Colon (tissue), 2 donors: Measurements from ENCODE around the gene CAD.
"Not testable (repeated sequence)": the region's sequence is repeated elsewhere in the genome, so short reads cannot be mapped to it uniquely, and the experiment has no call there.

Experiments
- FAIRE-seq: peaks from 2 replicates; lab custom pipeline; 2012; peaks lifted over from hg19 to GRCh38; lab: Jason Lieb, UNC
- donor health status: control.
- donor health status: control.

Gene CAD

GRCh38 chr2:27217173-27218121 is at the start of gene CAD:
Gene CAD (plus strand): TSS chr2:27217369. CDS start chr2:27217552, 183 bp downstream.
- no peak for FAIRE-seq

DNA sequence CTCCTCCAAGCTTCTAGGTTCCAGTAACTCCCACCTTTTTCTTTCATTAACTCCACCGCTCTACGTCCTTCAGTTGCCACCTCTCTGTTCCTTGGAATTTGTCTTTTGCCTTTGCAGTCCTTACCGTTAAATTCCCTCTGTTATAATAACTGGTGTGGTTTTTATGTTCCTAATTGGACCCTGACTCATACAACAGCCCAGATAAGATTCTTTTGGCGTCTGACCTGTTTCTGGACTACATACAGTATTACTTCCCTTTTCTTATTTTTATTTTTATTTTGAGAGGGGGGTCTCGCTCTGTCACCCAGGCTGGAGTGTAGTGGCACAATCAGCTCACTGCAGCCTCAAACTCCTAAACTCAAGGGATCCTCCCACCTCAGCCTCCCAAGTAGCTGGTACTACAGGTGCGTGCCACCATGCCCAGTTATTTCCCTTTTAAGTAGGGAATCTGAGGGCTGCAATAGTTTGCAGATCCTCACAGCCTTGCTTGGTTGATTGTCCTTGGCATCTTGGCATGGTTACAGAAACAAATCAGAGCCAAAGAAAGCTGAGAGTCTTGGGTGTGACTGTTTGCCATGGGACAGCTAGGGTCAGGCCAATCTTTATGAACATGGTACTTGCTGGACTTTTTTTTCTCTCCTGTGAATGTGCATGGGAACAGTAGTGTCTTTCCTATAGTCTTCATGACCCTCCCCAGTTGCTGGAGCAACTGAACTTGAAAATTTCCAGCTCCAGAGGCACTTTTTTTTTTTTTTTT is 46.4 kb upstream of the CAD start:
- FAIRE-seq, result no peak

GRCh38 chr2:27171351-27171848 is 45.8 kb upstream of the CAD start:
- FAIRE-seq, result no peak

- no peak for FAIRE-seq
Measured at GRCh38 chr2:27174638-27175037, 42.5 kb upstream of the CAD start.

GRCh38 chr2:27175330-27175729 is 41.8 kb upstream of the CAD start:
- no peak for FAIRE-seq

- FAIRE-seq, result not testable (repeated sequence)
Measured at GRCh38 chr2:27175781-27176180, 41.4 kb upstream of the CAD start.

GRCh38 chr2:27177441-27178351 is 39.5 kb upstream of the CAD start:
- no peak for FAIRE-seq

DNA sequence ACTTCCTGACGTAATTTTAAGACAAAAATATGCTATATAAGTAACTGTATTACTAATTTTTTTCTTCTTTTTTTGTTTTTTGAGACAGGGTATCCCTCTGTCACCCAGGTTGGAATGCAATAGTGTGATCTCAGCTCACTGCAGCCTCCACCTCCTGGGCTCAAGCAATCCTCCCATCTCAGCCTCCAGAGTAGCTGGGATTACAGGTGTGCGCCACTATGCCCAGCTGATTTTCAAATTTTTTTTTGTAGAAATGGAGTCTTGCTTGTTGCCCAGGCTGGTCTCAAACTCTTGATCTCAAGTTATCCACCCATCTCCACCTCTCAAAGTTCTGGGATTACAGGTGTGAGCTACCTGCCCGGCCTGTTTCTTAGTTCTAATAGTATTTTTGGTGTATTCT is 38.7 kb upstream of the CAD start:
- no peak for FAIRE-seq

- FAIRE-seq, result no peak
Measured at GRCh38 chr2:27179344-27180000, 37.7 kb upstream of the CAD start.

DNA sequence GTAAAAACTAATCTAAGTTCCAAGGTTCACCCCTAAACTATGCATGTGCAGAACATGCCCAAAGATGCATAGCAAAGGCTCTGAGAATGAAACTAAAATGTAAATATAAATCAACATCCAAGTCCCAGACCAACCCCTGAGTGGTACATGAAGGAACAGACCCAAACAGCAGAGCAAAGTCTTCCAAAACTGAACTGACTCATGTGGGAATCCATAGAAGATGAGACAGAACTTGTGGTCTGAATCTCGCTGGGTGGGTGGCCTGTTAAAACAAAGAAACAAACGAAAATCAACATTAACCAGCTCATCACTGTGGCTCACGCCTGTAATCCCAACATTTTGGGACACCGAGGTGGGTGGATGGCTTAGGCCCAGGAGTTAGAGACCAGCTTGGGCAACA is 34.8 kb upstream of the CAD start:
- no peak for FAIRE-seq

GRCh38 chr2:27184115-27184514 is 33.1 kb upstream of the CAD start:
- no peak for FAIRE-seq

- no peak for FAIRE-seq
Measured at GRCh38 chr2:27185331-27186026, 31.7 kb upstream of the CAD start.

DNA sequence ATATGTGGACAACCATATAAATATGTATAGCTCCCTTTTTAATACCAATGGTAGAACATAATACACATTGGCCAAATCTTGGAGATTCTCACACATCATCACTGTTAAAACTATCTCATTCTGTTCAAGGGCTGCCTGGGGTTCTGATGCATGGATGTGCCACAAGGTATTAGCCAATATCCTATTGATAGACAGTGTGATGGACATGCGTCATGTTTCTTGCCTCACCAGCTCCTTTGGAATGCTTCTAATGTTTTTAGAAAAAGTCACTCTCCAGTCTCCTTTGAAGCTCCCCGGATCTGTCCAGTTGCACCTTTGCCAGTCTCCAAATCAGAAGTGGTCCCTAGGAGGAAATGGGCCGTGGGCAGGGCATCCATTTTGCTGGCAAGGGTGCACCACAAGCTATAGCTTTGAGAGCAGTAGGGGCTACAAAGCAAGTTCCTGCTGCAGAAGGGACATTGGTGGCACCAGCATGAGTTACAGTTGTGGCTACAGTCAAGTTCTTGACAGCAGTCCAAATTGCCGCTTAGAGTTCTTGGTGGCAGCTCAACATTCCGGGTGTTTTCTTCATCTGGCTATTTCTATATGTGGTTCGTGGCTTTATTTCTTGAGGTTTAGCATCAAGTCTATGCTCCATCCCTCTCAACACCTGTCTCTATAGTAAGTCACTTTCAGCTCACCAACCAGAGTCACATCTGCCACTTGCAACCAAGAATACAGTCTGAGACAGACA is 30.4 kb upstream of the CAD start:
- FAIRE-seq, result no peak

DNA sequence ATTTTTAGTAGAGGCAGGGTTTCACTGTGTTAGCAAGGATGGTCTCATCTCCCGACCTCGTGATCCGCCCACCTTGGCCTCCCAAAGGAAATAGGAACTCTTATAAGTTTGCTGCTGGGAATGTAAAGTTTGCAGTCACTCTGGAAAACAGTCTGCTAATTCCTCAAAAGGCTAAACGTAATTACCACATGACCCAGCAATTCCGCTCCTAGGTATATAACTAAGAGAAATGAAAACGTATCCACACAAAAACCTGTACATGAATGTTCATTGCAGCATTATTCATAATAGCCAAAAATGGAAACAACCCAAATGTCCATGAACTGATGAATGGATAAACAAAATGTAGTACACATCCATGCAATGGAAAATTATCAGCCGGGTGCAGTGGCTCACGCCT is 27.2 kb upstream of the CAD start:
- FAIRE-seq, result no peak

DNA sequence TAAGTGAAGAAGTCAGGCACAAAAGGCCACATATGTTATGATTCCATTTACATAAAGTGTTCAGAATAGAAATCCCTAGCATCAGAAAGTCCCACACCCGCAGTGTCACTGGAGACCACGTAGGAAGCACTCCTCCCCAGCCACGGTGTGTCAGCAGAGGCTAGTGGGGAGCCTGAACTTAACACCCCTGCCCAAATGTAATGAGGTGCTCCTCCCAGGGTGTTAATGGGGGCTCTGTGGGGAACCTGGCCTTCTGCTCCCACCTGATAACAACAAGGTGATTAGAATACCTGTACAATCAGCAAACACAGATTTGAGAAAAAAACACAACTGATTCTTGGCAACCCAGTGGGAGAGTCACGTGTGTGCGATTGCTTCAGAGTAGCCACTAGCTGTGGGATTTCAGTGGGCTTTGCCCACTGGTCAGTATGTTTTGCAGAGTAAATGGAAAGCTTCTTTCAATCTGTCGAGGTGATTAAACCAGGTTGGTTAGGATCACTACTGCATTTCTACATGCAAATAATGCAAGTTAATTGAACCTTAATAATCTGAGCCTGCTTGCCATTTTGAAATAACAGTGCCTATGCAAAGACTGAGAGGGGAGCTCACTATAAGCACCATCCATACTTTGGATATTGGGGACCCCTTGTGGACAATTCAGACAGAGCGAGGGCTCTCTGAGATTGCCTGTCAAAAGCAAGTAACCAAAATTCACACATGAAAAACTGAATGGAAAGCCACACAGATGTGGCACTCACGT is 25.9 kb upstream of the CAD start:
- no peak for FAIRE-seq

DNA sequence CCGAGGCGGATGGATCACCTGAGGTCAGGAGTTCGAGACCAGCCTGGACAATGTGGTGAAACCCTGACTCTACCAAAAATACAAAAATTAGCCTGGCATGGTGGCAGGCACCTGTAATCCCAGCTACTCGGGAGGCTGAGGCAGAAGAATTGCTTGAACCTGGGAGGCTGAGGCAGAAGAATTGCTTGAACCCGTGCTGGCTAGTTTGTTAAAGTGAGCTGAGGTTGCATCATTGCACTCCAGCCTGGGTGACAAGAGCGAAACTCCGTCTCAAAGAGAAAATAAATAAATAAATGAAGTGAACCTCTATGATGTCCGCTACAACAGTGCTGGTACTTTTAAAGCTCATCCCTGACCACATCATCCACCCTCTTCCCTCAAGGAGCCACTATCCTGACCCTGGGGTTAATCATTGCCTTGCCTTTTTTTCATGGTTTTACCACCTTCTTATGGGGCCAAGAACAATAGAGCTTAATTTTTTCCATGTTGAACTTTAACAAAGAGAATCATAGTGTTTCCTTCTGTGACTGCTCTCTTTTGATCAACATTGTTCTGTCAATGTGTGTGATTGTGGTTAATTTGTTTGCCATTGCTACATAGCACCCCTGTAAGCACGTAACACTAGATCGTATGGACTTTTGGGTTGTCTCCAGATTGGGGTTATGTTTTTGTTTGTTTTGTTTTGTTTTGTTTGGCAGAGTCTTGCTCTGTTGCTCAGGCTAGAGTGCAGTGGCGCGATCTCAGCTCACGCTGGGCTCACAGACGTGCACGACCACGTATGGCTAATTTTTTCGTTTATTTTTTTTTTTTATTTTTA is 22.4 kb upstream of the CAD start:
- no peak for FAIRE-seq

GRCh38 chr2:27195799-27196198 is 21.4 kb upstream of the CAD start:
- not testable (repeated sequence) for FAIRE-seq

GRCh38 chr2:27198068-27198467 is 19.1 kb upstream of the CAD start:
- FAIRE-seq, result not testable (repeated sequence)
